ENCODE results near the gene KLHDC2. TPM values are rescaled to one million over a fixed set of nuclear protein-coding genes. Genes with fewer than 3 reads are reported as not detected.

Gene KLHDC2
- total RNA-seq, 1 donor from 2014 or later = 46.4 TPM

- no peak overlapping the region for H3K4me3 Mint-ChIP-seq (ENCODE audit: unreplicated experiment)
- no peak for TF ChIP-seq CTCF (IDR thresholded peaks at IDR 0.05)
- no peaks in the 10 kb centered on the region for H3K36me3 Mint-ChIP-seq (ENCODE audit: low read depth)
- H3K27ac Mint-ChIP-seq (ENCODE audit: unreplicated experiment) = no peak overlapping the region
- DNase-seq (ENCODE audit: low spot score) = no peak
- H3K4me1 Mint-ChIP-seq (ENCODE audit: low read depth) = peaks cover 11% of the 10 kb centered on the region
- no peaks in the 10 kb centered on the region for H3K27me3 Mint-ChIP-seq (ENCODE audit: low read depth)
- H3K9me3 Mint-ChIP-seq (ENCODE audit: low read depth) = no peaks in the 10 kb centered on the region
Measured at GRCh38 chr14:49761839-49762551, 6.0 kb upstream of the KLHDC2 start.

GRCh38 chr14:49766839-49767238 is 1.1 kb upstream of the KLHDC2 start:
- no peak for TF ChIP-seq CTCF (IDR thresholded peaks at IDR 0.05)
- Mint-ChIP-seq H3K4me3 (ENCODE audit: unreplicated experiment) (peak overlapping the region; percentile 88), H3K27ac (ENCODE audit: unreplicated experiment) (peak overlapping the region; percentile 99), H3K9me3 (ENCODE audit: low read depth) (no peaks in the 10 kb centered on the region), H3K36me3 (ENCODE audit: low read depth) (peaks cover 2% of the 10 kb centered on the region), H3K27me3 (ENCODE audit: low read depth) (no peaks in the 10 kb centered on the region), H3K4me1 (ENCODE audit: low read depth) (peaks cover 43% of the 10 kb centered on the region)
- DNase-seq (ENCODE audit: low spot score) = no peak

- peaks cover 2% of the 10 kb centered on the region for H3K36me3 Mint-ChIP-seq (ENCODE audit: low read depth)
- H3K4me3 Mint-ChIP-seq (ENCODE audit: unreplicated experiment) = peak overlapping the region; percentile 88
- DNase-seq (ENCODE audit: low spot score) = no peak
- H3K9me3 Mint-ChIP-seq (ENCODE audit: low read depth) = no peaks in the 10 kb centered on the region
- no peaks in the 10 kb centered on the region for H3K27me3 Mint-ChIP-seq (ENCODE audit: low read depth)
- peak overlapping the region; percentile 99 for H3K27ac Mint-ChIP-seq (ENCODE audit: unreplicated experiment)
- no peak for TF ChIP-seq CTCF (IDR thresholded peaks at IDR 0.05)
- H3K4me1 Mint-ChIP-seq (ENCODE audit: low read depth) = peaks cover 42% of the 10 kb centered on the region
Measured at GRCh38 chr14:49767270-49767570, 733 bp upstream of the KLHDC2 start.

- no peaks in the 10 kb centered on the region for H3K9me3 Mint-ChIP-seq (ENCODE audit: low read depth)
- peaks cover 2% of the 10 kb centered on the region for H3K36me3 Mint-ChIP-seq (ENCODE audit: low read depth)
- no peaks in the 10 kb centered on the region for H3K27me3 Mint-ChIP-seq (ENCODE audit: low read depth)
- peak overlapping the region; percentile 99 for H3K4me3 Mint-ChIP-seq (ENCODE audit: unreplicated experiment)
- peaks cover 36% of the 10 kb centered on the region for H3K4me1 Mint-ChIP-seq (ENCODE audit: low read depth)
- H3K27ac Mint-ChIP-seq (ENCODE audit: unreplicated experiment) = peak overlapping the region; percentile 100
- TF ChIP-seq CTCF (IDR thresholded peaks at IDR 0.05) = no peak
- DNase-seq (ENCODE audit: low spot score) = no peak
Measured at GRCh38 chr14:49768301-49769121, 558 bp downstream of the KLHDC2 start.

- Mint-ChIP-seq H3K9me3 (ENCODE audit: low read depth) (no peaks in the 10 kb centered on the region), H3K4me1 (ENCODE audit: low read depth) (peaks cover 40% of the 10 kb centered on the region), H3K27ac (ENCODE audit: unreplicated experiment) (peak overlapping the region; percentile 100), H3K27me3 (ENCODE audit: low read depth) (no peaks in the 10 kb centered on the region), H3K36me3 (ENCODE audit: low read depth) (peaks cover 2% of the 10 kb centered on the region), H3K4me3 (ENCODE audit: unreplicated experiment) (peak overlapping the region; percentile 99)
- no peak for TF ChIP-seq CTCF (IDR thresholded peaks at IDR 0.05)
- DNase-seq (ENCODE audit: low spot score) = no peak
Measured at GRCh38 chr14:49769171-49769570, 1.2 kb downstream of the KLHDC2 start.
